Smooth muscle cell (in vitro differentiated cells): ENCODE data around the gene HYLS1. TPM values are rescaled to one million over a fixed set of nuclear protein-coding genes. Genes with fewer than 3 reads are reported as not detected.

ENCODE experiments used
- DNase-seq: peaks from one replicate; lab custom pipeline; 2025; ENCODE audit not compliant: unreplicated experiment; lab: John Stamatoyannopoulos, UW
- H2AFZ ChIP-seq: fragments of 200-600 bp; sonication (generic); 2 replicates; pipeline ENCODE4 v1.6.0; 2016; ENCODE audit warnings: antibody characterized with exemption, low read depth, mild to moderate bottlenecking
- H3F3A ChIP-seq: fragments of 200-600 bp; sonication (generic); 2 replicates; pipeline ENCODE4 v1.6.0; 2017; ENCODE audit warnings: antibody characterized with exemption, low read depth
- H3K27ac ChIP-seq: fragments of 200-600 bp; sonication (generic); 2 replicates; pipeline ENCODE4 v1.5.1; 2016; ENCODE audit warnings: low read depth, mild to moderate bottlenecking
- H3K27me3 ChIP-seq: fragments of 200-600 bp; sonication (generic); 2 replicates; pipeline ENCODE4 v1.6.1; 2016; ENCODE audit warnings: low read depth, mild to moderate bottlenecking
- H3K36me3 ChIP-seq: fragments of 200-600 bp; sonication (generic); 2 replicates; pipeline ENCODE4 v1.5.1; 2016; ENCODE audit warnings: low read depth
- H3K4me1 ChIP-seq: fragments of 200-600 bp; sonication (generic); 2 replicates; pipeline ENCODE4 v1.5.1; 2016; ENCODE audit warnings: low read depth
- H3K4me2 ChIP-seq: fragments of 200-600 bp; sonication (generic); 2 replicates; pipeline ENCODE4 v1.6.0; 2016; ENCODE audit warnings: mild to moderate bottlenecking
- H3K4me3 ChIP-seq: fragments of 200-600 bp; sonication (generic); 2 replicates; pipeline ENCODE4 v1.5.1; 2016; ENCODE audit warnings: mild to moderate bottlenecking
- H3K79me2 ChIP-seq: fragments of 200-600 bp; sonication (generic); 2 replicates; pipeline ENCODE4 v1.6.0; 2016; ENCODE audit warnings: low read depth, mild to moderate bottlenecking
- H3K9ac ChIP-seq: fragments of 200-600 bp; sonication (generic); 2 replicates; pipeline ENCODE4 v1.6.0; 2016; ENCODE audit warnings: low read depth
- H3K9me3 ChIP-seq: fragments of 200-600 bp; sonication (generic); replicated peaks from 2 replicates; pipeline ENCODE4 v1.5.1; 2016; ENCODE audit warnings: low read depth
- H4K20me1 ChIP-seq: fragments of 200-600 bp; sonication (generic); 2 replicates; pipeline ENCODE4 v1.6.0; 2016; ENCODE audit warnings: low read depth
- WGBS: methylation state at CpG from one replicate; pipeline ENCODE4 v1.1.7; 2016; ENCODE audit warnings: low lambda C conversion rate; 5-methylcytosine and 5-hydroxymethylcytosine counted together
- polyA plus RNA-seq: library from polyadenylated mRNA; unstranded; fragments of >200 nt; fragmentation: Nextera tagmentation; extraction: Ambion mirVana; gene quantifications from 2 replicates; pipeline ENCODE4 v1.2.1, GENCODE V29; 2016
- total RNA-seq: library from RNA; depleted of rRNA; stranded (reverse); fragments of >200 nt; gene quantifications from 2 replicates; pipeline ENCODE4 v1.2.3, GENCODE V29; 2014
- TF ChIP-seq, protein P1 (sequence below): fragments of 200-600 bp; sonication (generic); IDR thresholded peaks from 2 replicates; pipeline ENCODE4 v1.5.1; 2017; ENCODE audit warnings: borderline replicate concordance, mild to moderate bottlenecking, antibody characterized with exemption; ENCODE audit not compliant: insufficient read depth, poor library complexity, severe bottlenecking

HYLS1 gene
- total and polyA plus RNA-seq, 2 experiments from 2014 or later, result 4.1 to 6.4 TPM

DNA sequence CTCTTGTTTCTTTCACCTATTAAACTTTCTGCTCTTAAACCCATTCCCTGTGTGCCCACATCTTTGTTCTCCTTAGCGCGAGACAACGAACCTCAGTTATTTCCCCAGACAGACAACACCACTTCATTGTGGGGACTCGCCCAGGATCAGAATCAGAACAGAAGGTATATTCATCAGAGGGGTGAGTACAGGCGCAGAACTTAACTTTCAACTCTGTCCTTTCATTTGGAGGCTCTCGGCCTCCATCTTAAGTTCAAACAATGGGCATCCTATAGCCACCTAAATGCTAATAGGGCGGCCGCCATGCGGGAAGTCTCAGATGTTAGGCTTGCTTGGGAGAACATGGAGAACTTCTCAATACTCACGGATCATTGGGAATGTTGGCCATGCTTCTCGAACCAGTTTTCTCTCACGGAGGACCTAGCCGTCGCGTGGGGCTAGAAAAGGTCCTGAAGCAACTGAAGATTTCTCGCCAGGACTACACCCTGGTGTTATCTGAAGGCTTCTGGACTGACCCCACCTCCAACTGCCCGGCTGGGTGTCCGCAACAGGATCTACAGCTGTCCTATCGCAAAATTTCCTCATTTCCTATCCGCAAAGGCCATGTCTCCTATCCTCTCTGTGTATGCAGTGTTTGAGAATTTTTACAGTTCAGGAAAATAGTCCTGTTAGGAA lies 13.4 kb upstream of the HYLS1 start:
- no peak for DNase-seq
- TF ChIP-seq, protein P1, sequence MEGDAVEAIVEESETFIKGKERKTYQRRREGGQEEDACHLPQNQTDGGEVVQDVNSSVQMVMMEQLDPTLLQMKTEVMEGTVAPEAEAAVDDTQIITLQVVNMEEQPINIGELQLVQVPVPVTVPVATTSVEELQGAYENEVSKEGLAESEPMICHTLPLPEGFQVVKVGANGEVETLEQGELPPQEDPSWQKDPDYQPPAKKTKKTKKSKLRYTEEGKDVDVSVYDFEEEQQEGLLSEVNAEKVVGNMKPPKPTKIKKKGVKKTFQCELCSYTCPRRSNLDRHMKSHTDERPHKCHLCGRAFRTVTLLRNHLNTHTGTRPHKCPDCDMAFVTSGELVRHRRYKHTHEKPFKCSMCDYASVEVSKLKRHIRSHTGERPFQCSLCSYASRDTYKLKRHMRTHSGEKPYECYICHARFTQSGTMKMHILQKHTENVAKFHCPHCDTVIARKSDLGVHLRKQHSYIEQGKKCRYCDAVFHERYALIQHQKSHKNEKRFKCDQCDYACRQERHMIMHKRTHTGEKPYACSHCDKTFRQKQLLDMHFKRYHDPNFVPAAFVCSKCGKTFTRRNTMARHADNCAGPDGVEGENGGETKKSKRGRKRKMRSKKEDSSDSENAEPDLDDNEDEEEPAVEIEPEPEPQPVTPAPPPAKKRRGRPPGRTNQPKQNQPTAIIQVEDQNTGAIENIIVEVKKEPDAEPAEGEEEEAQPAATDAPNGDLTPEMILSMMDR, result no peak
- no peaks in the 10 kb centered on the region for H3K4me1 ChIP-seq
- H3K4me2 ChIP-seq, result peak overlapping the region; percentile 75
- H2AFZ ChIP-seq, result peak overlapping the region; percentile 14
- no peak overlapping the region for H3K27ac ChIP-seq
- H4K20me1 ChIP-seq, result no peaks in the 10 kb centered on the region
- H3K4me3 ChIP-seq, result peak overlapping the region; percentile 29
- no peaks in the 10 kb centered on the region for H3F3A ChIP-seq
- WGBS, result 67% methylated on average over 20 of the region's 20 CpGs
- H3K27me3 ChIP-seq, result no peaks in the 10 kb centered on the region
- no peak overlapping the region for H3K9ac ChIP-seq
- H3K79me2 ChIP-seq, result no peaks in the 10 kb centered on the region
- H3K36me3 ChIP-seq, result no peaks in the 10 kb centered on the region
- H3K9me3 ChIP-seq, result no peaks in the 10 kb centered on the region

DNA sequence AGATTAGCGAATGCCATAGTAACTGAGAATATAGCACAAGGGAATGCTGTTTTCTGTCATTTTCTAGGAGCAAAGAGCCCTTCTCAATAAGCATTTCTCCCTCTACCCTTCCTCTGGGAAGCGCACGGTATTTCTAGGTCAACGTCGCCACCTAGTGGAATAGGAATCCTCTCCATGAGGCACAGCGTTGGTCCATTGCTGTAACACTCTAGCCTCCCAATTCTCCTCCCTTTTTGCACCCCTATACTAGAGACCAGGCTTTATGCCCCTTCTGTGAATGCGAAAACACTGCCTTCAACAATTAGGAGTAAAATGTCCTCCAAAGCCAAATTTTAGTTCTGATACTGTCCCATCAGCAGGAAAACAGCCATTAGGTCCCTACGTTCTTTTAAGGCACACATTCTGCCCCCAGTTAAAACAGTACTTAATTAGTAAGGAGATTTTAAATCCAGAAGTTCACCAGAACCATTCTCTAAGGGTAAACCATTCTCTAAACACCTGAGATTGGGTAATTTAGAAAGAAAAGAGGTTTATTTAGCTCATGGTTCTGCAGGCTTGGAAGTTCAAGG lies 12.8 kb upstream of the HYLS1 start:
- H3K9me3 ChIP-seq, result no peaks in the 10 kb centered on the region

GRCh38 chr11:125881291-125881690 lies 6.2 kb upstream of the HYLS1 start:
- Histone ChIP-seq H3F3A (no peaks in the 10 kb centered on the region), H2AFZ (no peak overlapping the region), H3K27ac (no peak overlapping the region), H3K9ac (no peak overlapping the region), H3K79me2 (no peaks in the 10 kb centered on the region), H3K9me3 (no peaks in the 10 kb centered on the region), H3K27me3 (no peaks in the 10 kb centered on the region), H3K4me3 (no peak overlapping the region), H3K4me1 (no peaks in the 10 kb centered on the region), H3K36me3 (no peaks in the 10 kb centered on the region), H4K20me1 (no peaks in the 10 kb centered on the region), H3K4me2 (no peak overlapping the region)
- no peak for DNase-seq
- 80% methylated on average over 1 of the region's 1 CpG for WGBS
- TF ChIP-seq, protein P1, result no peak

More for the DNA sequence above, 12.8 kb upstream of the HYLS1 start:
- TF ChIP-seq, protein P1, result peak; percentile 73
- Histone ChIP-seq H3K79me2 (no peaks in the 10 kb centered on the region), H2AFZ (no peak overlapping the region), H3K4me3 (peak overlapping the region; percentile 29), H3K36me3 (no peaks in the 10 kb centered on the region), H3K4me1 (no peaks in the 10 kb centered on the region), H3K9ac (no peak overlapping the region), H3K27me3 (no peaks in the 10 kb centered on the region), H3F3A (no peaks in the 10 kb centered on the region), H3K4me2 (peak overlapping the region; percentile 75), H3K27ac (no peak overlapping the region), H4K20me1 (no peaks in the 10 kb centered on the region)
- no peak for DNase-seq
- 11% methylated on average over 8 of the region's 8 CpGs for WGBS
